Muscle of back (tissue), 11 donors: ENCODE data around the gene SMIM7. TPM values are rescaled to one million over a fixed set of nuclear protein-coding genes. Genes with fewer than 3 reads are reported as not detected.

Experiments used
- DNase-seq, 3 donors: peaks; one replicate each; pipeline versions ENCODE4 v3.0.0 to v3.0.0-alpha.2; 2013
- polyA plus RNA-seq, 10 donors: library from polyadenylated mRNA; unstranded; fragments of 120-200 nt; gene quantifications; one replicate each; pipeline ENCODE4 v1.2.1, GENCODE V29; 2013; ENCODE audit not compliant: insufficient read length in 10 of 10

The SMIM7 gene
- polyA plus RNA-seq, 10 donors, result 44.8 to 68.8 (median 50.3) TPM

DNA sequence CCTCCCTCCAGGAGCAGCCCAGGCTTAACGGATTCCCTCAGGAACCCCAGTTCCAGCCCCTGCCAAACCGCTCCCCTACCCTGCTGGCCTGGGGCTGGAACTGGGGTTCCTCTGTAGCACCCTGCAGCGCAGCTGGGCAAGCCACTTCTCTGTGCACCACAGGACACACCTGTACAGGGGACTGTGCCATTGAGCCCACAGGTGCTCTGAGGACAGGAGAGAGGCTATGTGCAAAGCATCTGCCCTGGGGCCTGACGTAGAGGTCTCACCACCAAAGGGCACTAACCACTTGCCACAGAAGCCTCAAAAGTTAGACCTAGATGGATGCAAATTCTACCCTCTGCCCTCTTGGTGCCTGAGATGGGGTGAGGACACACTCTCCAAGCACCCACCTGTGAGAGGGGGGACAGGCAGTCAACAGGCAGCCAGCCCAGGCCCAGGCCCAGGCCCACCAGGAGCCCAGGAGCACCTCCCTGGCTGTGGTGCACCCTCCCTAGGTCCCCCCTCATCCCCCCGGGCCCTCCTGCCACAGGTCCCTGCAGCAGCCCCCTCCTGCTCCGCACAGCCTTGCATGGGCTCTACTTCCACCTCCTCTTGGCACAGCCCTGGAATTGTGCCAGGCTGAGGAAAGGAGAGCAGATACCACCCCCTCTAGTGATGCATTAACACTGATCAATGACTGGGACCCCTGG lies 60.1 kb downstream of the SMIM7 start:
- DNase-seq, result no peak

DNA sequence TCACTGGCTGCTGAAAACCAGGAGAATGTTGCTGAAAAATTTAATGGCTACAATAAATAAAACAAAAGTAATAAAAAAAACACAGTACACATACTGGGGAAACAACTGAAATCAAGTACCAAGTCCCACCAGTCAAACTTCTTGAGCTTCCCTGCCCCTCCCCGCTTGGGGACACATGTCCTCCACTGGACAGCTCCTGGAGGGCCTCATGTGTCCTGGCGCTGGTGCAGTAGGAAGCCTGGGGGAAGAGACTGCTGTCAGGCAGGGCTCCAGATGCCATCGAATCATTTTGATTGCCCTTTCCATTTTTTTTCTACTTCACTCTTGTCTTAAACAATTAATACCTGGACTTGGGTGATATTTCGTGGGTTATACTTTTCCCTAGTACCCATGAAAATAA lies 61.1 kb downstream of the SMIM7 start:
- no peak for DNase-seq

DNA sequence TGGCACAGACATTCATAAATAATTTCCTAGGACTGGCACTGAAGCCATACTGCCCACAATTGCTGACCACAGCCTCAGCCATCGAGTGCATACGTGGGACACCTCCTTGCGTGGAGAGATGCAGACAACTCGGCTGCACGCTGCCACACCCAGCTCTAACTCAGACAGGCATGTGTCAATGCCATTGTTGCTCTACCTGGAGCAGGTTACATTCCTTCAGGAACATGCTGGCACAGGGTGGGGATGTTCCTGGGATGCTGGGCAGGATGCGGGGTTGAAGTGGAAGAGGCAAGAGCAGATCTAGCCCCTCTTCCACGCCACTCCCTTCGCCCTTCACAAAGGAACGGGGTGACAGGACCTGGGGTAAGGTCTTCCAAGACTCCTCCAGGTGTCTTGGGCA lies 63.5 kb downstream of the SMIM7 start:
- no peak for DNase-seq

Other genes starting within 250 kb of the SMIM7 start
- 10 to 100 TPM; 20.2 to 22.8 (median 22.0) TPM for gene EPS15L1, start 188.2 kb downstream of the SMIM7 start, polyA plus RNA-seq
- under 1 TPM in 1 of 10 donors, not detected in 9; 0.12 TPM for gene CALR3, start 164.0 kb downstream of the SMIM7 start, polyA plus RNA-seq
- 1 to 10 TPM; 5.8 to 8.9 (median 7.3) TPM for gene C19orf44, start 163.8 kb downstream of the SMIM7 start, polyA plus RNA-seq
- gene CHERP, start 117.7 kb downstream of the SMIM7 start, polyA plus RNA-seq, result 10 to 100 TPM; 24.0 to 36.3 (median 30.6) TPM
- 10 to 100 TPM; 25.9 to 32.6 (median 29.9) TPM for gene SLC35E1, start 87.7 kb downstream of the SMIM7 start, polyA plus RNA-seq
- 1 to 10 TPM; 4.5 to 6.8 (median 6.0) TPM for gene MED26, start 31.9 kb downstream of the SMIM7 start, polyA plus RNA-seq
- 100 to 1,000 TPM in 7 of 10 donors, 10 to 100 TPM in 3; 66.0 to 164 (median 113) TPM for gene TMEM38A, start 995 bp upstream of the SMIM7 start, polyA plus RNA-seq
- gene NWD1, start 59.7 kb upstream of the SMIM7 start, polyA plus RNA-seq, result under 1 TPM; 0.03 to 0.20 (median 0.05) TPM
- 10 to 100 TPM; 28.4 to 58.8 (median 38.6) TPM for gene SIN3B, start 169.3 kb upstream of the SMIM7 start, polyA plus RNA-seq
- under 1 TPM; 0.13 to 0.49 (median 0.33) TPM for gene F2RL3, start 228.9 kb upstream of the SMIM7 start, polyA plus RNA-seq